ENCODE data around the gene C5orf15.

Gene C5orf15

GRCh38 chr5:133919148-133920136 lies 49.0 kb downstream of the C5orf15 start:
- no peak for DNase-seq

GRCh38 chr5:133918731-133919130 lies 49.7 kb downstream of the C5orf15 start:
- no peak for DNase-seq

GRCh38 chr5:133918316-133918715 lies 50.1 kb downstream of the C5orf15 start:
- no peak for DNase-seq

GRCh38 chr5:133917785-133918184 lies 50.6 kb downstream of the C5orf15 start:
- no peak for DNase-seq

GRCh38 chr5:133916914-133917313 lies 51.5 kb downstream of the C5orf15 start:
- DNase-seq = no peak

- no peak for DNase-seq
Observed at GRCh38 chr5:133916479-133916878, 51.9 kb downstream of the C5orf15 start.

- DNase-seq = no peak
Observed at GRCh38 chr5:133914434-133914833, 54.0 kb downstream of the C5orf15 start.

- no peak for DNase-seq
Observed at GRCh38 chr5:133913413-133914155, 54.8 kb downstream of the C5orf15 start.

GRCh38 chr5:133912951-133913350 lies 55.5 kb downstream of the C5orf15 start:
- no peak for DNase-seq

- no peak for DNase-seq
Observed at GRCh38 chr5:133910571-133910970, 57.9 kb downstream of the C5orf15 start.

GRCh38 chr5:133909603-133910002 lies 58.8 kb downstream of the C5orf15 start:
- no peak for DNase-seq

- no peak for DNase-seq
Observed at GRCh38 chr5:133907075-133907474, 61.4 kb downstream of the C5orf15 start.

GRCh38 chr5:133906303-133906702 lies 62.1 kb downstream of the C5orf15 start:
- DNase-seq = no peak

All from activated CD4-positive, alpha-beta T cell treated with anti-CD3 and anti-CD28 coated beads, Interleukin-2, amount 50 U/mL, for 1 hour (primary cell).